NCI-H774 (cell line): Measurements from ENCODE around the gene TMEM259.
"Not testable (repeated sequence)": the region's sequence is repeated elsewhere in the genome, so short reads cannot be mapped to it uniquely, and the experiment has no call there.

Experiments used
- DNase-seq: peaks from one replicate; lab custom pipeline; 2025; lab: John Stamatoyannopoulos, UW

TMEM259 gene

DNA sequence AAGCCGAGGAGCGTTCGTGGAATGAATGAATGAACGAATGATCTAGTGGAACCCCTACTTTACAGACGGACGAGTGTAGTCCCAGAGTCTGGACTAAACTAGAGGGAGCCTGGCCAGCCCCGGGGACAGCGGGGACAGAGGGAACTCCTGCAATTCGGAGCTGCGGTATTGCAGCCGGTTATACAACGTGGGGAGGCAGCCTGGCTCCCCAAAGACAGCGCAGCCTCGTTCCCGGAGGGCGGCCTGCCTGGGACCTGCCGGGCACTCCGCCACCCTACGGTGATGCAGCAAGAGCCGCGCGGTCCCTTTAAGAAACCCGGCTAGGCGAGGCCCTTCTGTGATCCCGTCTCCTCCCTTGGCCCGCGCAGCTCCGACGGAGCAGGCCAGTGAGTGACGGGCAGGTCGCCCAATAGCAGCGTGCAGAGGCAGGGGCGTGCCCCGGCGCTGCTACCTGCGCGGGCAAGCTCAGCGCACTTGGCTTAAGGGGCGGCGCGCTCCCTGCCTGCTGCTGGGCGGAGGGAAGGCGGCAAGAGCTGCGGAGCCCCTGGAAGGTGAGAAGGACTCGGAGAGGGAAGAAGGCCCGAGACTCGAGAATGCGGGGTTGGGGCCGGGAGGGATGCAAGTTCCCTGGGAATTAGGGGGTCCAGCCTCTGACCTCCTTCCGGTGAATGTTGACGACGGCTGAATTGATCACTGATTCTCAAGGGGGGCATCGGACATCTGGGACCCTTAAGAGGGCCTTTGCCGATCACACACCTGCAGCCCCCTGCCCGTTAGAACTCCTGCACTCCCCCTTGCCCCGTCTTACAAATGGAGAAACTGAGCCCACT lies 18.9 kb upstream of the TMEM259 start, which contains the start of gene ABCA7:
Gene ABCA7 (plus strand): TSS at position 462 of the 830 bp plus-strand sequence. CDS start 1,255 bp downstream, outside the sequence.
- DNase-seq: peak; percentile 97

GRCh38 chr19:1038978-1039645 lies 18.2 kb upstream of the TMEM259 start:
- DNase-seq: no peak

GRCh38 chr19:1037621-1038064 lies 16.7 kb upstream of the TMEM259 start:
- DNase-seq: no peak

- DNase-seq: no peak
These were observed 15.2 kb upstream of the TMEM259 start for GRCh38 chr19:1035998-1036621.

GRCh38 chr19:1032264-1032867 lies 11.4 kb upstream of the TMEM259 start:
- no peak for DNase-seq

DNA sequence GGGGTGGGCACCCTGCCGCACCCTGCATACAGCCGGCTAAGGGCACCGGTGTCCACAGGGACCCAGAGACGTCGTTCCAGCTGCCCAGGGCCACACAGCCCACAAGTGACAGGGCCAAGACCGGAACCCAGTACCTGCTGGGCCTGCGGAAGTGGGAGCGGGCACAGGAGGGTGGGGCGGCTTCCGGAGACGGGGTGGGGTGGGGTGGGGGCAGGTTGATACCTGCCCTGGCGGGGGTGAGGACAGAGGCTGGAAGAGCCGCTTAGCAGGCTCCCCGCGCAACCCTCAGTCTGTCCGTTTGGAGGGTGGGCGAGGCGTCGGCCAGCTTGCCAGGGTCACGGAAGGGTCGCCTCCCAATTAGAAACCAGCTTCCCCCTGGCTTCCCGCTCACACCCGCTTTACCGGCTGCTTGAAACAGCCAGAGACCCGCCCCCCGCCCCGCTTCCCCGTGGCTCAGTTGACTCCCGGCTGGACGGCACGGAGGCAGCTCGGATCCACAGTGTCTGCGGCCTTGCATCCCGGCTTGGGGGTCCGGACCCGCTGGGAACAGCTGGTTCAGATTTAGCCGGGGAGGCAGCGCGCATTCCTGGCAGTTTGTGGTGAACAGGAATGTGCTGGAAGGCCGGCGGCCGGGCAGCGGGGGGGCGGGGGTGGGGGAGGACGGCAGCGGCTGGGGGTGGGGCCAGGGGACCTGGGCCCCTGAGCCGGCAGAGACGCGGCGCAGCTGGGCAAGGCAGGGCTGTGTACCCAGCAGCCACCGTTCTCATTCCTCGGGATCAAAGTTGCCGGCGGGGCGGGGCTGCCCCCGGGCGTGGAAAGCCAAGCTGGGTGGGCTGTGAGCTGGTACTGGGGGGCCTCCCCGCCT lies 7.4 kb upstream of the TMEM259 start:
- peak; percentile 35 for DNase-seq

- DNase-seq: no peak
These were observed 6.7 kb upstream of the TMEM259 start for GRCh38 chr19:1027650-1028061.

DNA sequence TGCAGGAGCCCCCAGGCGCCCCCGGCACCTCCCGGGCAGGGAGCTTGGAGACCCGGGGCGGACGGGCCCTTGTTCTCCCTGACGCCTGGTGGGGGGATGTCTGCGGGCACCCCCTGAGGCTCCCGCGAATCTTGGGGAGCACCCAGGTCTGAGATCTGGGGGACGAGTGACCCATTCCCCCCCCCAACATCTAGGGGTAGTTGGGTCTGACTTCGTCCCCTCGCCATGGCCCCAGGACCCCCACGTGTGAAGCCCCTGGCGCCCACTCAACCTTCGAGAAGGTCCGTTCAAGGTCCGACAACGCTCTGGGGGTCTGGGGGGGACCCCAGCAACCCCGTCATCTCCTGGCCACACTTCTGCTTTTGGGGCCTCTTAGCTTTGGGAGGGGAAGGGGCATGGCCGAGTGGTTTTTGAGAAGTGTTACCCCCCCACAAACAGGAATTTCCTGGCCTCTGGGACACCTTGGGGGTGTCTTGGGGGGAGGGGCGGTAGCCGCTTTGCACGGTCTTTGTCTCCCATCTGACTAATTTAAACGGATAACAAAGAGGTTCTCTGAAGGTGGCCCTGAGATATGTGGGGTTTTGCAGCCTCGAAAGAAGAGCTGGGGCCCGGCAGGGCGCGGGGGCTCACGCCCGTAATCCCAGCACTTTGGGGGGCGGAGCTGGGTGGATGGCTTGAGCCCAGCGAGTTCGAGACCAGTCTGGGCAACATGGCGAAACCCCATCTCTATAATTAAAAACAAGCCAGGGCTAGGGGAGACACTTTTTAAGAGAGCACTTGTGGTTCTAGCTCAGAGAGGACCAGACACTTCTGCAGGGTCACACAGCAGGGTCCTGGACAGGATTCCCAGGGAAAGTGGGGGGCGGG lies 6.1 kb upstream of the TMEM259 start:
- no peak for DNase-seq

GRCh38 chr19:1025960-1026782 lies 5.2 kb upstream of the TMEM259 start, which contains the start of gene CNN2:
CNN2 (plus strand) TSS chr19:1026608; CDS start chr19:1026662, 54 bp downstream.
- DNase-seq: peak; percentile 25

DNA sequence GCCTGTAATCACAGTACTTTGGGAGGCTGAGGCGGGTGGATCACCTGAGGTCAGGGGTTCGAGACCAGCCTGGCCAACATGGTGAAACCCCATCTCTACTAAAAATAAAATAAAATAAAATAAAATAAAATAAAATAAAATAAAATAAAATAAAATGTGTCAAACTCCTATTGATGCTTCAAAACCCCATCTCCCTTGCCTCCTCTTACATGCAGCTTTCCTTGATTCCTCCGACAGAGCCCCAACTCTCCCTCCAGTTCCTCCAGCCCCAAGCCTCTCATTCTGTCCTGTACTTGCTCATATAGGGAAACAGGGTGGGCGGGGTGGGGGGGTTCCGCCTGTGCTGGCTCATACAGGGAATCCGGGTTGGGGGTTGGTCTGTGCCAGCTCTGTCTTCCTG lies 4.2 kb upstream of the TMEM259 start:
- DNase-seq: not testable (repeated sequence)

- DNase-seq: not testable (repeated sequence)
These were observed 2.9 kb upstream of the TMEM259 start for GRCh38 chr19:1023883-1024188.

DNA sequence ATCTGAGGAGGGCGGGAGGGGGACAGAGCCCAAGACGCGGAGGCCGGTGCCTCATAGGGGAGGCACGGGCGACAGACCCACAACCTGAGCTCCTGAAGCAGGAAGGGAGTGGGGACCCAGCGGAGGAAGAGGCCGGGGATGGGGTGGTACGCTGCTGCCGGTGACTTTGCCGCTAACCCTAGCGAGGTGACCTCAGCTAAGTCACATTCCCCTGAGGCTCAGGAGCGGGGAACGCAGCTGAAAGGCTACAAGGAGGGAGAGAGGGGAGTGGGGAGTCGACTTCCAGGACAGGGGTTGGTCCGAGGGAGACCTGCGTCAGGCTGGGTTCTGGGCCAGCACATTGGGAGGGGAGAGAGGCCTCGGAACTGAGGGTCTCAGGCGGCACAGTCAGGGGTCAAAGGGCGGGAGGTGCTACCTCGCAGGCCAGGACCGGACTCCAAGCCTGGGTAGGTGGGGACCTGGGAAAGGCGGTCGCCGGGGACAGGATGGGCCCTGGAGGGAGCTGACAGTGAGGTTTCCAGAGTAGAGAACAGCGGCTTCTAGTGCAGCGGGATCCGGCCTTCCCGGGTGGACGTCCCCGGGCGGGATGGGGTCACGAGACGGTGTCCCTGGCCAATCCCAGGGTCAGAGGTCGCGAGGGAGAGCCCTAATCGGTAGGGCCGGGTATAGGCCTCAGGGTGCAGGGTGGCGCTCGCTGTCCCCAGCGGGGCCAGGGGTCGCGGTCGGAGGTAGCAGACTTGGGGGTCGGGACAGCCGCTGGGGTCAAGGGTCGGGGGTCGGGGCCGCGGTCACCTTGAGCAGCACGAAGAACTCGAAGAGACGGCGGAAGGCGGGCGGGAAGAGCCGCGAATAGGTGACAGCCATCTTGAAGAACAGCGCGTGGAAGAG lies 699 bp downstream of the TMEM259 start:
- DNase-seq: no peak

DNA sequence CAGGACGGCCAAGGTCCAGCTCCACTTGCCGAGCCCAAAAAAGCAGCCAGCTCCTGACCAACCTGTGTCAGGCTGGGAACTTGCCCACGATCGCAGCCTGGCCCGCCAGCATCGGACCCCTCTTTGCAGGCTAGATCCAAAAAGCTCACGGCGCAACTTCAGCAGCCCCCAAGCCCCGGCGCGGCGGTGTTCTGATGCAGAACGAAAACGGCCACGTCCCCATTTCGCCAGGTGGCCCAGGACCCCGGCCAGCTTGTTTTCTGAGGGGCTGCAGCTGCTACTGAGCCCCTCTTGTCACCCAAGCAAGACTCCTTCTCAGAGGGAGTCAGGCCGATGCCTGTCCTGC lies 1.3 kb downstream of the TMEM259 start:
- no peak for DNase-seq

DNA sequence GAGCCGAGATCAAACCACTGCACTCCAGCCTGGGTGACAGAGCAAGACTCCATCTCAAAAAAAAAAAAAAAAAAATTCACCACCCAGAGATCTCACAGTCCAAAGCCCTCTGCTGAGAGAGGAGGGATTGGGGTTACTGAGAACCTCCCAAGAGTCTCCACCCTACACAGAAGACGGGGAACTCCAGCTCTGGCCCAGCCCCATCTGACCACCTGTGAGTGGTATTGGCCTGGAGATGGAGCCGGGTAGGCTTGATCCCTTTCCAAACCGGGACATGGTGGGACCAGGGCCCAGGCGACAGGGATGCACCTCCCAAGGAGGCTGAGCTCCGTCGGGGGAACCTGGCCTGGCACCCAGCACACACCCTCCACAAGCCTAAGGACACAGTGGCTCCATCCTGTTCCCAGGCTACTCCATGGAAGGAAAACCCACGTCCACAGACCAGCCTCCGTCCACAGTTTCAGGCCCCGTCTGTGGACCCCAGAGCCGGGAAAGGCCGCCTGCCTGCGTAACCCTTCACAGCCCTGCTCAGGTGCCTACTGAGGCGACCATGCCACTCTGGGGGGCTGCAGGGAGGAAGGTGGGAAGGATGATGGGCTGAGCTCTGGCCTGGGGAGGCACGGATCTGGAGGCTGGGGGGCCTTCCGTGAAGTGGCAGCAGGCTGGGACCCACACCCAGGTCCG lies 1.8 kb downstream of the TMEM259 start:
- no peak for DNase-seq

GRCh38 chr19:1018393-1018792 lies 2.5 kb downstream of the TMEM259 start:
- no peak for DNase-seq

DNA sequence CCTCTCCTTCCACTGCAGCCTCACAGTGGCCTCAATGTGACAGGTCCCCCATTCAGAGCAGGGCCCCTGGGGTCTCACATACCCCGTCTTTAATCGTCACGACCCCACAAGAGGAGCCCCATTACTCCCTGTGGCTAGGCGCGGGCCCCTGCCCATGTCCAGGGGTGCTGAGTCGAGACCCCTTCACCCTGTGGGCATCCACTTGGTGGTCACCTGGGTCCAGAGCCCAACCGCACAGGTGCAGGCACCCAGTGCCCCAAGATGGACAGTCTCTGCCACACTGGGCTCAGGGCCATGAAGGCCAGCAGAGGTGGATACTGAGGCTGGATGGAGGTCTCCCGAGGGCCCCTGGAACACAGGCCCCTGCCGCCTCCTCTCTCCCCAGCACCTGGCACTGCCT lies 3.0 kb downstream of the TMEM259 start:
- no peak for DNase-seq

GRCh38 chr19:1017115-1017905 lies 3.6 kb downstream of the TMEM259 start:
- no peak for DNase-seq
